Breast epithelium (tissue), 3 donors: ENCODE measurements around the gene PPDPF.

Experiments
- POLR2A ChIP-seq: fragments of 450-650 bp; IDR thresholded peaks from one replicate; pipeline ENCODE4 v1.6.1; 2016; ENCODE audit warnings: antibody characterized with exemption, mild to moderate bottlenecking, moderate library complexity
- POLR2AphosphoS5 ChIP-seq, 3 donors: sonication (generic); formaldehyde crosslinking; IDR thresholded peaks; one replicate each; pipeline ENCODE4 v1.6.1; 2017; ENCODE audit warnings: antibody characterized with exemption in 3 of 3
- TF ChIP-seq, protein P1 (sequence below), 3 donors: fragments of 450-650 bp; IDR thresholded peaks; one replicate each; pipeline ENCODE4 v1.5.1; 2016 to 2017; ENCODE audit warnings: antibody characterized with exemption in 3 of 3, mild to moderate bottlenecking in 3 of 3, moderate library complexity in 3 of 3

DNA sequence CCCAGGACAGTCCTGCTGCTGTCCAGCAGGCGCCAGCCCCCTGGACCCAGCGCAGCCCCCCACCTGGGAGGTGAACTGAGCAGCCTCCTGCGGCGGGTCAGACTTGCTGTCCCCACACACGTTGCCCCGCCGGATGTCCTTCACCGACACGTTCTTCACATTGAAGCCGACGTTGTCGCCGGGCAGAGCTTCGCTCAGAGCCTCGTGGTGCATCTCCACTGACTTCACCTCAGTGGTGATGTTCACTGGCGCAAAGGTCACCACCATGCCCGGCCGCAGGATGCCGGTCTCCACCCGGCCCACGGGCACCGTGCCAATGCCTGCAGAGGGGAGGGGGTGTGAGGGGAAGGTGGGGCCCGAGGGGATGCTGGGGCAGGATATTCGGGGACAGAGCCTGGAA is 30.1 kb upstream of the PPDPF start:
- TF ChIP-seq, protein P1, sequence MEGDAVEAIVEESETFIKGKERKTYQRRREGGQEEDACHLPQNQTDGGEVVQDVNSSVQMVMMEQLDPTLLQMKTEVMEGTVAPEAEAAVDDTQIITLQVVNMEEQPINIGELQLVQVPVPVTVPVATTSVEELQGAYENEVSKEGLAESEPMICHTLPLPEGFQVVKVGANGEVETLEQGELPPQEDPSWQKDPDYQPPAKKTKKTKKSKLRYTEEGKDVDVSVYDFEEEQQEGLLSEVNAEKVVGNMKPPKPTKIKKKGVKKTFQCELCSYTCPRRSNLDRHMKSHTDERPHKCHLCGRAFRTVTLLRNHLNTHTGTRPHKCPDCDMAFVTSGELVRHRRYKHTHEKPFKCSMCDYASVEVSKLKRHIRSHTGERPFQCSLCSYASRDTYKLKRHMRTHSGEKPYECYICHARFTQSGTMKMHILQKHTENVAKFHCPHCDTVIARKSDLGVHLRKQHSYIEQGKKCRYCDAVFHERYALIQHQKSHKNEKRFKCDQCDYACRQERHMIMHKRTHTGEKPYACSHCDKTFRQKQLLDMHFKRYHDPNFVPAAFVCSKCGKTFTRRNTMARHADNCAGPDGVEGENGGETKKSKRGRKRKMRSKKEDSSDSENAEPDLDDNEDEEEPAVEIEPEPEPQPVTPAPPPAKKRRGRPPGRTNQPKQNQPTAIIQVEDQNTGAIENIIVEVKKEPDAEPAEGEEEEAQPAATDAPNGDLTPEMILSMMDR (IDR thresholded peaks at IDR 0.05): no peak
- no peak for TF ChIP-seq POLR2A
- TF ChIP-seq POLR2AphosphoS5 (IDR thresholded peaks at IDR 0.05): no peak
